ENCODE data around the gene GALNT7.

- no peak for TF ChIP-seq POLR2AphosphoS5 (IDR thresholded peaks at IDR 0.05)
- no peak for TF ChIP-seq EP300 (IDR thresholded peaks at IDR 0.05)
Observed at GRCh38 chr4:173171987-173172386, 3.4 kb downstream of the GALNT7 start.
